Astrocyte (in vitro differentiated cells and primary cell): Measurements from ENCODE around the gene ETV5. TPM values are rescaled to one million over a fixed set of nuclear protein-coding genes. Genes with fewer than 3 reads are reported as not detected.

Experiments
- DNase-seq: peaks from one replicate; pipeline ENCODE4 v3.0.0-alpha.2; 2010; ENCODE audit warnings: low read depth
- FAIRE-seq: peaks from 2 replicates; lab custom pipeline; 2011; peaks lifted over from hg19 to GRCh38; lab: Jason Lieb, UNC
- H2AFZ ChIP-seq: 2 replicates; pipeline ENCODE4 v1.6.0; 2012; ENCODE audit warnings: low read depth, low read length, inconsistent platforms
- H3K27ac ChIP-seq: 2 replicates; pipeline ENCODE4 v1.5.1; 2011; ENCODE audit warnings: low read depth, low read length, inconsistent platforms
- H3K27me3 ChIP-seq: 2 replicates; pipeline ENCODE4 v1.6.0; 2011; ENCODE audit warnings: low read length, inconsistent platforms; ENCODE audit not compliant: insufficient read depth
- H3K36me3 ChIP-seq: 2 replicates; pipeline ENCODE4 v1.5.1; 2011; ENCODE audit warnings: low read length, inconsistent platforms; ENCODE audit not compliant: insufficient read depth
- H3K4me1 ChIP-seq: 2 replicates; pipeline ENCODE4 v1.5.1; 2011; ENCODE audit warnings: low read length, inconsistent platforms; ENCODE audit not compliant: insufficient read depth
- H3K4me2 ChIP-seq: 2 replicates; pipeline ENCODE4 v1.6.0; 2012; ENCODE audit warnings: low read length, inconsistent platforms
- H3K4me3 ChIP-seq: 2 replicates; pipeline ENCODE4 v1.5.1; 2011; ENCODE audit warnings: low read depth, mild to moderate bottlenecking, low read length, inconsistent platforms; ENCODE audit not compliant: insufficient read depth
- H3K79me2 ChIP-seq: 2 replicates; pipeline ENCODE4 v1.6.0; 2012; ENCODE audit warnings: mild to moderate bottlenecking, low read length, inconsistent platforms; ENCODE audit not compliant: insufficient read depth
- H3K9ac ChIP-seq: 2 replicates; pipeline ENCODE4 v1.6.0; 2012; ENCODE audit warnings: mild to moderate bottlenecking, low read length, inconsistent platforms
- H3K9me3 ChIP-seq: 2 replicates; pipeline ENCODE4 v1.5.1; 2012; ENCODE audit warnings: low read depth, mild to moderate bottlenecking, low read length, inconsistent platforms; ENCODE audit not compliant: insufficient read depth
- H4K20me1 ChIP-seq: 2 replicates; pipeline ENCODE4 v1.6.0; 2012; ENCODE audit warnings: low read length, inconsistent platforms; ENCODE audit not compliant: insufficient read depth
- H3K27ac Mint-ChIP-seq: one replicate; pipeline ENCODE4 v1.8.0; 2021; ENCODE audit warnings: mild to moderate bottlenecking, mixed read lengths; ENCODE audit not compliant: unreplicated experiment
- H3K27me3 Mint-ChIP-seq: one replicate; pipeline ENCODE4 v1.8.0; 2021; ENCODE audit warnings: low read depth, mixed read lengths; ENCODE audit not compliant: unreplicated experiment
- H3K36me3 Mint-ChIP-seq: one replicate; pipeline ENCODE4 v1.8.0; 2021; ENCODE audit warnings: low read depth, mixed read lengths; ENCODE audit not compliant: unreplicated experiment
- H3K4me1 Mint-ChIP-seq: one replicate; pipeline ENCODE4 v1.8.0; 2021; ENCODE audit warnings: low read depth, mixed read lengths; ENCODE audit not compliant: unreplicated experiment
- H3K4me3 Mint-ChIP-seq: one replicate; pipeline ENCODE4 v1.8.0; 2021; ENCODE audit warnings: mild to moderate bottlenecking, moderate library complexity, mixed read lengths; ENCODE audit not compliant: unreplicated experiment
- H3K9me3 Mint-ChIP-seq: one replicate; pipeline ENCODE4 v1.8.0; 2021; ENCODE audit warnings: mild to moderate bottlenecking, mixed read lengths; ENCODE audit not compliant: unreplicated experiment
- CTCF ChIP-seq: IDR thresholded peaks from 2 replicates; pipeline ENCODE4 v1.5.1; 2011; ENCODE audit warnings: low read depth, mild to moderate bottlenecking, inconsistent platforms, low read length, moderate library complexity; ENCODE audit not compliant: insufficient read depth
- EZH2 ChIP-seq: IDR thresholded peaks from 2 replicates; pipeline ENCODE4 v1.6.1; 2012; ENCODE audit warnings: mild to moderate bottlenecking, low read length, inconsistent platforms; ENCODE audit not compliant: insufficient read depth
- total RNA-seq: library from RNA; stranded (reverse); gene quantifications from 2 replicates; pipeline ENCODE4 v1.2.1, GENCODE V29; 2021

ETV5 gene
- total RNA-seq, 1 donor from 2014 or later, result 55.3 TPM

- Mint-ChIP-seq H3K4me1 (peaks cover 11% of the 10 kb centered on the region), H3K27ac (no peak overlapping the region), H3K9me3 (no peaks in the 10 kb centered on the region), H3K4me3 (no peak overlapping the region), H3K36me3 (peaks cover 26% of the 10 kb centered on the region), H3K27me3 (no peaks in the 10 kb centered on the region)
- no peaks in the 10 kb centered on the region for H3K27me3 ChIP-seq
- peaks cover 7% of the 10 kb centered on the region for H4K20me1 ChIP-seq
- H3K79me2 ChIP-seq, result no peaks in the 10 kb centered on the region
- FAIRE-seq (no peak), DNase-seq (no peak)
- H3K9me3 ChIP-seq, result no peaks in the 10 kb centered on the region
- TF ChIP-seq CTCF (no peak), EZH2 (no peak)
- peaks cover 13% of the 10 kb centered on the region for H3K36me3 ChIP-seq
- H3K27ac ChIP-seq, result no peak overlapping the region
- H3K4me3 ChIP-seq, result no peak overlapping the region
- H3K4me2 ChIP-seq, result no peak overlapping the region
- no peaks in the 10 kb centered on the region for H3K4me1 ChIP-seq
- no peak overlapping the region for H2AFZ ChIP-seq
- H3K9ac ChIP-seq, result no peak overlapping the region
These were observed 27.2 kb downstream of the ETV5 start for GRCh38 chr3:186081678-186082077.

- H4K20me1 ChIP-seq, result peaks cover 7% of the 10 kb centered on the region
- no peaks in the 10 kb centered on the region for H3K27me3 ChIP-seq
- DNase-seq (no peak), FAIRE-seq (no peak)
- no peak overlapping the region for H3K4me2 ChIP-seq
- Mint-ChIP-seq H3K27ac (no peak overlapping the region), H3K4me1 (peaks cover 11% of the 10 kb centered on the region), H3K36me3 (peaks cover 30% of the 10 kb centered on the region), H3K27me3 (no peaks in the 10 kb centered on the region), H3K4me3 (no peak overlapping the region), H3K9me3 (no peaks in the 10 kb centered on the region)
- TF ChIP-seq CTCF (no peak), EZH2 (no peak)
- no peaks in the 10 kb centered on the region for H3K79me2 ChIP-seq
- no peaks in the 10 kb centered on the region for H3K9me3 ChIP-seq
- H3K36me3 ChIP-seq, result peaks cover 13% of the 10 kb centered on the region
- no peak overlapping the region for H3K4me3 ChIP-seq
- no peak overlapping the region for H3K9ac ChIP-seq
- H3K27ac ChIP-seq, result no peak overlapping the region
- no peak overlapping the region for H2AFZ ChIP-seq
- H3K4me1 ChIP-seq, result no peaks in the 10 kb centered on the region
These were observed 27.9 kb downstream of the ETV5 start for GRCh38 chr3:186080849-186081438.

GRCh38 chr3:186079925-186080324, 29.0 kb downstream of the ETV5 start:
- no peaks in the 10 kb centered on the region for H3K79me2 ChIP-seq
- peaks cover 2% of the 10 kb centered on the region for H3K9me3 ChIP-seq
- no peaks in the 10 kb centered on the region for H3K9me3 Mint-ChIP-seq
- no peak overlapping the region for H3K4me3 ChIP-seq
- H4K20me1 ChIP-seq, result peaks cover 4% of the 10 kb centered on the region
- no peak overlapping the region for H3K27ac Mint-ChIP-seq
- H3K9ac ChIP-seq, result no peak overlapping the region
- H3K4me3 Mint-ChIP-seq, result no peak overlapping the region
- no peak overlapping the region for H2AFZ ChIP-seq
- TF ChIP-seq EZH2, result no peak
- no peak for TF ChIP-seq CTCF
- FAIRE-seq, result no peak
- peaks cover 18% of the 10 kb centered on the region for H3K36me3 ChIP-seq
- H3K27ac ChIP-seq, result no peak overlapping the region
- H3K27me3 ChIP-seq, result no peaks in the 10 kb centered on the region
- peaks cover 11% of the 10 kb centered on the region for H3K4me1 Mint-ChIP-seq
- no peaks in the 10 kb centered on the region for H3K27me3 Mint-ChIP-seq
- no peak for DNase-seq
- no peaks in the 10 kb centered on the region for H3K4me1 ChIP-seq
- H3K36me3 Mint-ChIP-seq, result peaks cover 38% of the 10 kb centered on the region
- H3K4me2 ChIP-seq, result no peak overlapping the region
